GM12875 (cell line): ENCODE results near the gene NPEPL1.

ENCODE experiments used
- H3K4me3 ChIP-seq: one replicate; pipeline ENCODE4 v1.5.1; 2011; ENCODE audit warnings: low read depth, low read length, control low read depth
- TF ChIP-seq, protein P1 (sequence below): IDR thresholded peaks from 2 replicates; pipeline ENCODE4 v1.5.1; 2011; ENCODE audit warnings: low read depth, mild to moderate bottlenecking, control low read depth, inconsistent platforms, low read length, moderate library complexity, borderline replicate concordance; ENCODE audit not compliant: insufficient read depth

NPEPL1 gene

GRCh38 chr20:58698741-58699622, 6.4 kb downstream of the NPEPL1 start:
- TF ChIP-seq, protein P1, sequence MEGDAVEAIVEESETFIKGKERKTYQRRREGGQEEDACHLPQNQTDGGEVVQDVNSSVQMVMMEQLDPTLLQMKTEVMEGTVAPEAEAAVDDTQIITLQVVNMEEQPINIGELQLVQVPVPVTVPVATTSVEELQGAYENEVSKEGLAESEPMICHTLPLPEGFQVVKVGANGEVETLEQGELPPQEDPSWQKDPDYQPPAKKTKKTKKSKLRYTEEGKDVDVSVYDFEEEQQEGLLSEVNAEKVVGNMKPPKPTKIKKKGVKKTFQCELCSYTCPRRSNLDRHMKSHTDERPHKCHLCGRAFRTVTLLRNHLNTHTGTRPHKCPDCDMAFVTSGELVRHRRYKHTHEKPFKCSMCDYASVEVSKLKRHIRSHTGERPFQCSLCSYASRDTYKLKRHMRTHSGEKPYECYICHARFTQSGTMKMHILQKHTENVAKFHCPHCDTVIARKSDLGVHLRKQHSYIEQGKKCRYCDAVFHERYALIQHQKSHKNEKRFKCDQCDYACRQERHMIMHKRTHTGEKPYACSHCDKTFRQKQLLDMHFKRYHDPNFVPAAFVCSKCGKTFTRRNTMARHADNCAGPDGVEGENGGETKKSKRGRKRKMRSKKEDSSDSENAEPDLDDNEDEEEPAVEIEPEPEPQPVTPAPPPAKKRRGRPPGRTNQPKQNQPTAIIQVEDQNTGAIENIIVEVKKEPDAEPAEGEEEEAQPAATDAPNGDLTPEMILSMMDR, result no peak
- no peak overlapping the region for H3K4me3 ChIP-seq

DNA sequence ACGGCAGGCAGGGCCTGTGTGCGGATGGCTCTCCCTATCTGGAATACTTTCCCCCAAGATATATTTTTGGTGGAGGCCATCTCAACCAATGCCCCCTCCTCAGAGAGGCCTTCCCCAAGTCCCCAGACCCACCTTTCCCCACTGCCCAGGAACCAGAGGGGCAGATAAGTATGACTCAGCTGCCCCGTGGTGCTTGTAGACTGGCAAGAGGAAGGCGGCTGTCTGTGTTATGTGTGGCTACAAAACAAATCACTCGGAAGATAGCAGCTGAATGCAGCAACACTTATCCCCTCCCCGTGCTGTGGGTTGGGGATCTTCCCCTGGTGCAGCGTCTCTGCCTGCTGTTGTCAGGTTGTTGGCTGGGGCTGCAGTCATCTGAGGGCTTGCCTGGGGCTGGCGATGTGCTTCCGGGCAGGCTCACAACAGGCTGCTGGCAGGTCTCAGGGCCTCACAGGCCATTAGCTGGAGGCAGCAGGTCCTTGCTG, 7.1 kb downstream of the NPEPL1 start:
- TF ChIP-seq, protein P1, result no peak
- no peak overlapping the region for H3K4me3 ChIP-seq

GRCh38 chr20:58700121-58700821, 7.7 kb downstream of the NPEPL1 start:
- TF ChIP-seq, protein P1, result no peak

DNA sequence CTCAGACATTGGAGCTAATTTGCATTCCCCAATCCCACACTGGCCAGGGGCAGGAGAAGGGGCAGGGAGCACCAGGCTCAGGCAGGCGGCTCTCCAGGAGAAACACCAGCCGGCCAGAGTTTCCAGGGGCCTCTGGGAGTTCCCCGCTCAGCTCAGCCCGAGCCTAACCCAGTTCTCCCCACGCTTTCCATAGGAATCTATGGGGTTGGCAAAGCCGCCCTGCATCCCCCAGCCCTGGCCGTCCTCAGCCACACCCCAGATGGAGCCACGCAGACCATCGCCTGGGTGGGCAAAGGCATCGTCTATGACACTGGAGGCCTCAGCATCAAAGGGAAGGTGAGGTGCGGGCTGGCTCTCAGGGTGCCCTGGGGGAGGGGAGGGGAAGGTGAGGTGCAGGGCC, 8.2 kb downstream of the NPEPL1 start:
- H3K4me3 ChIP-seq, result no peak overlapping the region
- TF ChIP-seq, protein P1, result no peak

More at GRCh38 chr20:58700121-58700821, 7.7 kb downstream of the NPEPL1 start:
- H3K4me3 ChIP-seq, result no peak overlapping the region

DNA sequence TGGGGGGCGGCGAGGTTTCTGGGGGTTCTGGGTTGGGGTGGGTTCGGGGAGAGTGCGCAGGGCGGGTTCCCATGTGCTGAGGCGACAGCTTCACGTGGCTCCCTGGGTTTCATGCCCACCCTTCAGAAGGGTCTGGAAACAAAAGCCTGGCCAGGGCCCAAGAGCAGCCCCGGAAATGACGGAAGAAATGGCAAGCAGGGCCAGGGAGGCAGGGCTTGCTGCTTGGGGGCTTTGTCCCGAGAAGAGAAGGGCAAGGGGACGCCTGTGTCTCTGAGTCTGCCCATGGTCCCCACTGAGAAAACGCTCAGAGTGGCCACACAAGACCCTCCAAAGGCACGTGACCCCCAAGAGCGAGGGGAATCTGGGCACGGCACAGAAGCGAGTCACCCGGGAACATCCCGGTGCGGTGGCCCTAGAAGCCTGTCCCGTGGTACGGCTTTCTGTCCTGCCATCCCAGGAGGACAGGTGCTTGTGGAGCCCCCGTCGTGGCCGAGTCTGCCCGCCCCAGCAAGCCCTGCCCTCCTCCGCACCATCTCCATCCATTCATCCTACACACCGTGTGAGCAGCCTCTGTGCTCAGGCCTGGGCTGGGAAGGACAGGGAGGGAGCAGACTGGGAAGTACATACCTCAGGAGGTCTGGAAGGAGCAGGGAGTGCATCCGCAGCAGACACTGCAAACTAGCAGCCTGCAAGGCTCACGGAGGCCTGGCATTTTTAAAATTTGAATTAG, 9.0 kb downstream of the NPEPL1 start:
- H3K4me3 ChIP-seq, result no peak overlapping the region
- TF ChIP-seq, protein P1, result no peak

- TF ChIP-seq, protein P1, result no peak
- H3K4me3 ChIP-seq, result no peak overlapping the region
Measured at GRCh38 chr20:58702161-58702510, 9.5 kb downstream of the NPEPL1 start.
